HEK293 (cell line): ENCODE results near the gene CSTPP1.

ENCODE experiments used
- CTCF ChIA-PET: fragments of 350-600 bp; formaldehyde crosslinking; extraction: SDS; loops from one replicate; lab custom pipeline; 2021; ENCODE audit warnings: antibody characterized with exemption; lab: Yijun Ruan, JAX
- POLR2A ChIA-PET: fragments of 300-600 bp; formaldehyde crosslinking; extraction: SDS; loops from one replicate; lab custom pipeline; 2020; ENCODE audit warnings: antibody characterized with exemption, inconsistent platforms; lab: Yijun Ruan, JAX
- H3K27ac ChIP-seq: fragments of 200-500 bp; sonication (Bioruptor generic); 2 replicates; pipeline ENCODE4 v1.5.1; 2014; ENCODE audit warnings: low read depth, low read length, control low read depth, inconsistent platforms; ENCODE audit errors: extremely low read depth
- H3K36me3 ChIP-seq, 2 experiments: fragments of 200-500 bp in 1 of 2; sonication (Bioruptor generic) in 1 of 2; 1 replicate in 1 of 2; 2 replicates in 1 of 2; pipeline ENCODE4 v1.5.1; 2014 to 2017; ENCODE audit warnings: inconsistent platforms in 2 of 2, low read length in 2 of 2; ENCODE audit not compliant: control insufficient read depth in 2 of 2, insufficient read depth in 1 of 2
- H3K4me1 ChIP-seq: fragments of 200-500 bp; sonication (Bioruptor generic); 2 replicates; pipeline ENCODE4 v1.5.1; 2014; ENCODE audit warnings: mild to moderate bottlenecking, low read length, inconsistent platforms; ENCODE audit not compliant: control insufficient read depth, insufficient read depth
- H3K4me3 ChIP-seq: 2 replicates; pipeline ENCODE4 v1.5.1; 2011; ENCODE audit warnings: low read depth, mild to moderate bottlenecking, control low read depth, low read length, moderate library complexity
- H3K9me3 ChIP-seq: fragments of 200-500 bp; sonication (Bioruptor generic); 2 replicates; pipeline ENCODE4 v1.5.1; 2014; ENCODE audit warnings: low read depth, low read length, inconsistent platforms; ENCODE audit not compliant: control insufficient read depth, insufficient read depth
- HOXA7 ChIP-seq: sonication (generic); formaldehyde crosslinking; IDR thresholded peaks from 2 replicates; pipeline ENCODE4 v1.8.1; 2022; ENCODE audit warnings: missing genetic modification reagents, borderline replicate concordance
- HOXC10 ChIP-seq: sonication (generic); formaldehyde crosslinking; IDR thresholded peaks from 2 replicates; pipeline ENCODE4 v1.8.1; 2023; ENCODE audit warnings: mild to moderate bottlenecking, missing genetic modification reagents
- INSM2 ChIP-seq: fragments of 450-650 bp; formaldehyde crosslinking; IDR thresholded peaks from 2 replicates; pipeline ENCODE4 v1.5.1; 2016; ENCODE audit warnings: missing biosample characterization, missing genetic modification characterization
- KLF1 ChIP-seq: fragments of 450-650 bp; formaldehyde crosslinking; IDR thresholded peaks from 2 replicates; pipeline ENCODE4 v1.5.1; 2016; ENCODE audit warnings: missing biosample characterization, missing genetic modification characterization
- PBX3 ChIP-seq: sonication (generic); formaldehyde crosslinking; IDR thresholded peaks from 2 replicates; pipeline ENCODE4 v1.8.1; 2022; ENCODE audit warnings: mild to moderate bottlenecking, moderate library complexity, missing genetic modification reagents
- REST ChIP-seq: fragments of 450-650 bp; formaldehyde crosslinking; IDR thresholded peaks from 2 replicates; pipeline ENCODE4 v1.5.1; 2016; ENCODE audit warnings: missing biosample characterization, missing genetic modification characterization
- SCRT1 ChIP-seq: fragments of 450-650 bp; formaldehyde crosslinking; IDR thresholded peaks from 2 replicates; pipeline ENCODE4 v1.5.1; 2016; ENCODE audit warnings: missing biosample characterization, missing genetic modification characterization, borderline replicate concordance
- SP2 ChIP-seq: fragments of 450-650 bp; formaldehyde crosslinking; IDR thresholded peaks from 2 replicates; pipeline ENCODE4 v1.5.1; 2016; ENCODE audit warnings: missing biosample characterization, missing genetic modification characterization
- ZBTB10 ChIP-seq: fragments of 450-650 bp; formaldehyde crosslinking; IDR thresholded peaks from 2 replicates; pipeline ENCODE4 v1.5.1; 2016; ENCODE audit warnings: missing biosample characterization, missing genetic modification characterization
- ZNF114 ChIP-seq: fragments of 450-650 bp; formaldehyde crosslinking; IDR thresholded peaks from 2 replicates; pipeline ENCODE4 v1.5.0; 2017; ENCODE audit warnings: missing biosample characterization, missing genetic modification characterization
- ZNF202 ChIP-seq: fragments of 450-650 bp; formaldehyde crosslinking; IDR thresholded peaks from 2 replicates; pipeline ENCODE4 v1.5.1; 2016; ENCODE audit warnings: missing biosample characterization, missing genetic modification characterization, borderline replicate concordance
- ZNF214 ChIP-seq: fragments of 450-650 bp; formaldehyde crosslinking; IDR thresholded peaks from 2 replicates; pipeline ENCODE4 v1.5.1; 2017; ENCODE audit warnings: missing biosample characterization, mild to moderate bottlenecking, missing genetic modification characterization, borderline replicate concordance
- ZNF23 ChIP-seq: fragments of 450-650 bp; formaldehyde crosslinking; IDR thresholded peaks from 2 replicates; pipeline ENCODE4 v1.5.1; 2016; ENCODE audit warnings: missing biosample characterization, missing genetic modification characterization, borderline replicate concordance
- ZNF529 ChIP-seq: fragments of 450-650 bp; formaldehyde crosslinking; IDR thresholded peaks from 2 replicates; pipeline ENCODE4 v1.5.1; 2017; ENCODE audit warnings: missing genetic modification characterization, missing biosample characterization; ENCODE audit not compliant: insufficient replicate concordance
- ZNF530 ChIP-seq: fragments of 450-650 bp; formaldehyde crosslinking; IDR thresholded peaks from 2 replicates; pipeline ENCODE4 v1.5.1; 2016; ENCODE audit warnings: low read depth, missing biosample characterization, missing genetic modification characterization
- ZNF544 ChIP-seq: fragments of 450-650 bp; formaldehyde crosslinking; IDR thresholded peaks from 2 replicates; pipeline ENCODE4 v1.5.0; 2017; ENCODE audit warnings: missing biosample characterization, missing genetic modification characterization
- ZNF610 ChIP-seq: fragments of 450-650 bp; formaldehyde crosslinking; IDR thresholded peaks from 2 replicates; pipeline ENCODE4 v1.5.1; 2016; ENCODE audit warnings: missing biosample characterization, missing genetic modification characterization, borderline replicate concordance
- ZNF621 ChIP-seq: fragments of 450-650 bp; formaldehyde crosslinking; IDR thresholded peaks from 2 replicates; pipeline ENCODE4 v1.5.1; 2017; ENCODE audit warnings: missing biosample characterization, missing genetic modification characterization
- ZNF791 ChIP-seq: fragments of 450-650 bp; formaldehyde crosslinking; IDR thresholded peaks from 2 replicates; pipeline ENCODE4 v1.5.1; 2016; ENCODE audit warnings: missing biosample characterization, missing genetic modification characterization
- ZSCAN30 ChIP-seq: fragments of 450-650 bp; IDR thresholded peaks from 2 replicates; pipeline ENCODE4 v1.5.1; 2018; ENCODE audit warnings: missing biosample characterization, mild to moderate bottlenecking, missing genetic modification characterization, moderate library complexity
- TF ChIP-seq, protein P1 (sequence below): fragments of 450-650 bp; formaldehyde crosslinking; IDR thresholded peaks from 2 replicates; pipeline ENCODE4 v1.5.1; 2016; ENCODE audit warnings: missing biosample characterization, missing genetic modification characterization

The CSTPP1 gene

GRCh38 chr11:46890665-46891064 is 45.9 kb upstream of the CSTPP1 start:
- H3K36me3 ChIP-seq = peaks cover 4 to 55% of the 10 kb centered on the region in 2 experiments; a peak in 2 of 3 replicates
- no peaks in the 10 kb centered on the region for H3K9me3 ChIP-seq
- H3K27ac ChIP-seq = no peak overlapping the region
- ChIA-PET CTCF (interaction anchor here (0.7 to 3.9 kb wide), 7 partner anchors 10 to 278 kb away, joined by 3 to 48 read pairs (median 5); partner anchors contain the start of gene CSTPP1), POLR2A (interaction anchor here (0.5 to 1.2 kb wide), 2 partner anchors 263 to 268 kb away, joined by 3 to 4 read pairs; no protein-coding TSS in a partner anchor)
- H3K4me3 ChIP-seq = no peak overlapping the region
- no peaks in the 10 kb centered on the region for H3K4me1 ChIP-seq
- TF ChIP-seq KLF1 (no peak), ZSCAN30 (tag by site-specific recombination) (no peak), ZBTB10 (tag by site-specific recombination) (no peak), ZNF610 (no peak), ZNF202 (tag by site-specific recombination) (no peak), SCRT1 (tag by site-specific recombination) (no peak)

DNA sequence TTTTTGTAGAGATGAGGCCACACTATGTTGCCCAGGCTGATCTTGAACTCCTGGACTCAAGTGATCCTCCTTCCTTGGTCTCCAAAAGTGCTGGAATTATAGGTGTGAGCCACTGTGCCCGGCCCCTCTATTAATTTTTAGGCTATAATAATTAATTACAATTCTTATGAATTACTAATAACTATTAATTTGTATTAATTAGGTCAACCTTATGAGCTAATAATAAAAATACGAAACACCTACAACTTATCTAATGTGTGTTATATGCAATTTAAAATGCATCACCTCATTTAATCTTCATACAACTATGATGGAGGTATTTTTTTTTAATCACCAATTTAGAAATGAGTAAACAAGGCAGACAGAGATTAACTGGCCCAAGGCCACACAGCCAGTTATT is 44.5 kb upstream of the CSTPP1 start:
- no peaks in the 10 kb centered on the region for H3K4me1 ChIP-seq
- TF ChIP-seq ZNF114 (no peak), ZNF214 (tag by site-specific recombination) (no peak), INSM2 (tag by site-specific recombination) (no peak), ZNF529 (tag by site-specific recombination) (no peak), REST (no peak), HOXA7 (CRISPR knock-in tag) (no peak), ZNF544 (tag by site-specific recombination) (no peak), HOXC10 (CRISPR knock-in tag) (no peak), ZNF791 (no peak), SP2 (tag by site-specific recombination) (no peak), ZNF23 (tag by site-specific recombination) (no peak), ZNF621 (tag by site-specific recombination) (no peak), PBX3 (no peak), ZNF530 (tag by site-specific recombination) (no peak)
- TF ChIP-seq, protein P1, sequence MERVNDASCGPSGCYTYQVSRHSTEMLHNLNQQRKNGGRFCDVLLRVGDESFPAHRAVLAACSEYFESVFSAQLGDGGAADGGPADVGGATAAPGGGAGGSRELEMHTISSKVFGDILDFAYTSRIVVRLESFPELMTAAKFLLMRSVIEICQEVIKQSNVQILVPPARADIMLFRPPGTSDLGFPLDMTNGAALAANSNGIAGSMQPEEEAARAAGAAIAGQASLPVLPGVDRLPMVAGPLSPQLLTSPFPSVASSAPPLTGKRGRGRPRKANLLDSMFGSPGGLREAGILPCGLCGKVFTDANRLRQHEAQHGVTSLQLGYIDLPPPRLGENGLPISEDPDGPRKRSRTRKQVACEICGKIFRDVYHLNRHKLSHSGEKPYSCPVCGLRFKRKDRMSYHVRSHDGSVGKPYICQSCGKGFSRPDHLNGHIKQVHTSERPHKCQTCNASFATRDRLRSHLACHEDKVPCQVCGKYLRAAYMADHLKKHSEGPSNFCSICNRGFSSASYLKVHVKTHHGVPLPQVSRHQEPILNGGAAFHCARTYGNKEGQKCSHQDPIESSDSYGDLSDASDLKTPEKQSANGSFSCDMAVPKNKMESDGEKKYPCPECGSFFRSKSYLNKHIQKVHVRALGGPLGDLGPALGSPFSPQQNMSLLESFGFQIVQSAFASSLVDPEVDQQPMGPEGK (tag by site-specific recombination) = no peak
- peaks cover 4 to 53% of the 10 kb centered on the region in 2 experiments; a peak in 2 of 3 replicates for H3K36me3 ChIP-seq
- H3K27ac ChIP-seq = no peak overlapping the region
- ChIA-PET CTCF (interaction anchor here (0.5 to 3.9 kb wide), 5 partner anchors 10 to 489 kb away, joined by 3 to 48 read pairs (median 4); no protein-coding TSS in a partner anchor), POLR2A (interaction anchor here (0.6 kb wide), 1 partner anchor 287 kb away, joined by 5 read pairs; no protein-coding TSS in a partner anchor)
- no peak overlapping the region for H3K4me3 ChIP-seq
- no peaks in the 10 kb centered on the region for H3K9me3 ChIP-seq
